Measurements from ENCODE around the gene TTLL9. TPM values are rescaled to one million over a fixed set of nuclear protein-coding genes. Genes with fewer than 3 reads are reported as not detected.

Gene TTLL9
- total RNA-seq, 2 donors from 2014 or later = not detected

DNA sequence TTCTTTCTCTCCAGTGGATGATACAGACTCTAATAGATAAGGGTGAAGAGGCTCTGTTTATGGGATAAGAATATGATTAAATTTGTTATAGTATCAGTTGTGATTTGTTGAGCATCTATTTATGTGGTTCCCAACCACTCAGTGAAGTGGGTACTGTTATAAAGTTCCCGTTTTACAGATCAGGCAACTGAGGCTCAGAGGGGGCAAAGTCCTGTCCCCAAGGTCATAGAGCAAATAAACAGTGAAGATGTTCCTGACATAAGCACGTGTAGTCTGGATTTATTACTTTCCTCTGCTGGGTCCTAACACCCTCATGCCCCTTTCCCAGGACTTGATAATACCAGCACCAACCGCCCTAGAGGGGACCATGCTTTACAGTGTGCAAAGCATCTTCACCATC is 4.2 kb upstream of the TTLL9 start:
- Histone ChIP-seq H3K4me1 (ENCODE audit: control insufficient read depth in 1 of 2, low read depth in 2 of 2) (peaks cover 8 to 30% of the 10 kb centered on the region in 2 donors), H3K27ac (no peak overlapping the region), H3K36me3 (no peaks in the 10 kb centered on the region), H3K27me3 (replicated peaks; ENCODE audit: insufficient read depth) (no peaks in the 10 kb centered on the region), H3K9me3 (no peaks in the 10 kb centered on the region), H3K4me3 (no peak overlapping the region)
- DNase-seq (ENCODE audit: low spot score) (no peak), ATAC-seq (ENCODE audit: insufficient number of reproducible peaks, low FRiP score, low read depth) (no peak)
- TF ChIP-seq, protein P1, sequence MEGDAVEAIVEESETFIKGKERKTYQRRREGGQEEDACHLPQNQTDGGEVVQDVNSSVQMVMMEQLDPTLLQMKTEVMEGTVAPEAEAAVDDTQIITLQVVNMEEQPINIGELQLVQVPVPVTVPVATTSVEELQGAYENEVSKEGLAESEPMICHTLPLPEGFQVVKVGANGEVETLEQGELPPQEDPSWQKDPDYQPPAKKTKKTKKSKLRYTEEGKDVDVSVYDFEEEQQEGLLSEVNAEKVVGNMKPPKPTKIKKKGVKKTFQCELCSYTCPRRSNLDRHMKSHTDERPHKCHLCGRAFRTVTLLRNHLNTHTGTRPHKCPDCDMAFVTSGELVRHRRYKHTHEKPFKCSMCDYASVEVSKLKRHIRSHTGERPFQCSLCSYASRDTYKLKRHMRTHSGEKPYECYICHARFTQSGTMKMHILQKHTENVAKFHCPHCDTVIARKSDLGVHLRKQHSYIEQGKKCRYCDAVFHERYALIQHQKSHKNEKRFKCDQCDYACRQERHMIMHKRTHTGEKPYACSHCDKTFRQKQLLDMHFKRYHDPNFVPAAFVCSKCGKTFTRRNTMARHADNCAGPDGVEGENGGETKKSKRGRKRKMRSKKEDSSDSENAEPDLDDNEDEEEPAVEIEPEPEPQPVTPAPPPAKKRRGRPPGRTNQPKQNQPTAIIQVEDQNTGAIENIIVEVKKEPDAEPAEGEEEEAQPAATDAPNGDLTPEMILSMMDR (IDR thresholded peaks at IDR 0.05) = no peak

DNA sequence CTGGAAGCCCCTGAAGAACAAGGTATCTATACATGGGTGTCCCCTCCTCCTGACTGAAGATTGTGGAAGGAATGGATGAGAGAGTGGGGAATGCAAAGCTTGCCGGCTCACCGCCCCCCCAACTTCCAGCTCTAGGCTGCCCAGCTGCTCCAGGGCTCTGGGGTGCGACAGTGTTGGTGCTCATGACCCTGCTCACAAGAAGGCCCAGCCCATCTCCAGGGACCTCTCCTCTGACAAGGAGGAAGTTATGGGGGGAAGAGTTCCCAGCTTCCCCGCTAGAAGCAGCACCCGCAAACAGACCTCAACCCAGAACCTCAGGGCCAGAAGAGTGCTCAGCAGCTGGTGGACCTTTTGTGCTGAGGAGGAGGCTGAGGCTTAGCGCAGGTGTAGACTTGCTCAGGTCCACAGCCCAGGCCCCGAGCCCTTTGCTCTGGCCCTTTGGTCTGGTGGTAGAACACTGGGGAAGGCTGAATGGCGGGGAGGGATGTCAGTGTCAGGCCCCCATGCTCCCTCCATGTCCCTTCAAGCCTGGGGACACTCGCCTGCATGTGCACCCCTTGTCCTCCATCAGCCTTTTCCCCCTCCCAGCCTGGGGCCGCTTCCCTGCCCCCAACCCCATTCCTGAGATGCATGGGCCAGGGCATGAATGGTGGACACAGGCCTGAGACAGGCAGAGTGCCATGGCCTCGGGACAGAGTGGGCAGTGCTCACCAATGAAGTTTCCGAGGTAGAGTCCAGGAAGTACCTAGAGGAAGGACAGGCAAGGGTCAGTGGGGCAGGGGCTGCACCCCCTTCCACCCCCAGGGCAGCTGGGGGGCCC is 1.4 kb upstream of the TTLL9 start:
- H3K4me3 ChIP-seq = peak overlapping the region; percentile 77

GRCh38 chr20:31869673-31869941 is 827 bp upstream of the TTLL9 start:
- no peak for ATAC-seq (ENCODE audit: insufficient number of reproducible peaks, low FRiP score, low read depth)
- peak overlapping the region; percentile 32 to 41 for H3K27ac ChIP-seq

More for the DNA sequence above, 1.4 kb upstream of the TTLL9 start:
- H3K4me1 ChIP-seq (ENCODE audit: control insufficient read depth in 1 of 2, low read depth in 2 of 2) = peaks cover 8 to 31% of the 10 kb centered on the region in 2 donors
- no peaks in the 10 kb centered on the region for H3K9me3 ChIP-seq
- H3K27ac ChIP-seq = peak overlapping the region in 1 of 2 donors; percentile 45
- TF ChIP-seq, protein P1 (IDR thresholded peaks at IDR 0.05) = no peak
- no peaks in the 10 kb centered on the region for H3K36me3 ChIP-seq
- H3K27me3 ChIP-seq (replicated peaks; ENCODE audit: insufficient read depth) = no peaks in the 10 kb centered on the region
- no peak for ATAC-seq (ENCODE audit: insufficient number of reproducible peaks, low FRiP score, low read depth)
- no peak for DNase-seq (ENCODE audit: low spot score)

DNA sequence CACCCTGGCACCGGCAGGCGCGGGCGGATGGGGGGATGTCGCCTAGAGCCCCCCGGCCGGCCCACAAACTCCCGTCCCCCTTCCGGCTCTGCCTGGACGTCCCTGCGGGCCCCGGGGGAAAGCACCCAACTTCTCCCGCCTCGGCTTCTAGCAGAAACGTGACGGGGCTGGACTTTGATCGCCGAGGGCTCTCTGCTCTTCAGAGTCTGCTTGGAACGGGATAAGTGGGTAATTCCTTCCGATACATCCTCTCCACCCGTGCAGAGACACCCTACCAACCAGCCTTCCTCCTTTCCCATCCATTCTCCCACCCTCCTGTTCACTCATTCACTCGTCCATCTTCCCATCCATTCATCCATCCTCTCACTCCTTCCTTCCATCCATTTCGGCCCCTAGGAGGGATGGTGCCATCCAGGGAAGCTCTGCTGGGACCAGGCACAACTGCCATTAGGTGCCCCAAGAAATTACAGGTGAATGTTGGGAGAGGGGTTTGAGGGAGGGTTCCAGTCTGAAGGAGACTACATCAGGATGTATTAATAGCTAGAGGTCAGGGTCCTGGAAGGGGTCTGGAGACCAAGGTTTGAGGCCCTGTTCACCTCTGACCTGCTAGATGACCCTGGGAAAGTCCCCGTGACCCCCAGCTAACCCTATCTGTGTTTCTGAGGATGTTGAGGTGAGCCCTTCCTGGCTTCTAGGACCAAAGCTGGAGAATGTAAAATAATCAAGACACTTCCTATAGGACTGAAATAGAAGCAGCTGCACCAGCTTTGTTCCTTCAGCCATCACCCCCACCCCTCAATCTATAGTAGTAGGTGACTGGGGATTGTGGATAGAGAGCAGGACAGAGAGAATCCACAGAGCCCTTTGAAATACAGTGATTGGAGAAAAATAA is 538 bp downstream of the TTLL9 start:
- no peaks in the 10 kb centered on the region for H3K27me3 ChIP-seq (replicated peaks; ENCODE audit: insufficient read depth)
- H3K9me3 ChIP-seq = no peaks in the 10 kb centered on the region
- H3K4me1 ChIP-seq (ENCODE audit: control insufficient read depth in 1 of 2, low read depth in 2 of 2) = peaks cover 8 to 31% of the 10 kb centered on the region in 2 donors
- H3K4me3 ChIP-seq = peak overlapping the region; percentile 77
- TF ChIP-seq, protein P1 (IDR thresholded peaks at IDR 0.05) = no peak
- no peaks in the 10 kb centered on the region for H3K36me3 ChIP-seq
- peak overlapping the region; percentile 37 to 58 for H3K27ac ChIP-seq
- no peak for ATAC-seq (ENCODE audit: insufficient number of reproducible peaks, low FRiP score, low read depth)
- no peak for DNase-seq (ENCODE audit: low spot score)

More at GRCh38 chr20:31869673-31869941, 827 bp upstream of the TTLL9 start:
- Histone ChIP-seq H3K4me1 (ENCODE audit: control insufficient read depth in 1 of 2, low read depth in 2 of 2) (peaks cover 8 to 31% of the 10 kb centered on the region in 2 donors), H3K27me3 (replicated peaks; ENCODE audit: insufficient read depth) (no peaks in the 10 kb centered on the region), H3K9me3 (no peaks in the 10 kb centered on the region), H3K4me3 (peak overlapping the region; percentile 77), H3K36me3 (no peaks in the 10 kb centered on the region)
- no peak for DNase-seq (ENCODE audit: low spot score)
- TF ChIP-seq, protein P1 (IDR thresholded peaks at IDR 0.05) = no peak

DNA sequence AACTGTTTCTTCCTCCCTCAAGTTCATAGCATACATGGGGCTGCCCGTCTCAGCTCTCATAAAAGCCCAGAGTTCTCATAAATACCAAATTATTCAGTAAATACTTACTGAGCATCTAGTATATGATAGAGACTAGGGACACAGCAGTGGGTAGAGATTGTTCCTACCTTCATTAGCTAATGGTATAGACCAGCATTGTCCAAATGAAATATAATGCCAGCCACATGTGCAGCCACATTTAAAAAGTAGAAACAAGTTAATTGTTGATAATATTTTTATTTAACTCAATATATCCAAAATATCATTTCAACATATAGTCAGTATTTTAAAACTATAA is 1.2 kb downstream of the TTLL9 start:
- H3K4me3 ChIP-seq = no peak overlapping the region
- no peak for ATAC-seq (ENCODE audit: insufficient number of reproducible peaks, low FRiP score, low read depth)
- no peaks in the 10 kb centered on the region for H3K36me3 ChIP-seq
- H3K9me3 ChIP-seq = no peaks in the 10 kb centered on the region
- peaks cover 8 to 31% of the 10 kb centered on the region in 2 donors for H3K4me1 ChIP-seq (ENCODE audit: control insufficient read depth in 1 of 2, low read depth in 2 of 2)
- DNase-seq (ENCODE audit: low spot score) = no peak
- TF ChIP-seq, protein P1 (IDR thresholded peaks at IDR 0.05) = no peak
- no peak overlapping the region for H3K27ac ChIP-seq
- H3K27me3 ChIP-seq (replicated peaks; ENCODE audit: insufficient read depth) = no peaks in the 10 kb centered on the region

Measured in thoracic aorta (tissue), 2 donors.